Fibroblast of lung (primary cell): ENCODE data around the gene UIMC1. TPM values are rescaled to one million over a fixed set of nuclear protein-coding genes. Genes with fewer than 3 reads are reported as not detected.
A peak's percentile ranks its signal among the peaks of the same experiment; 100 is the strongest.

ENCODE experiments used
- DNase-seq, 2 donors: peaks; one replicate each; pipeline versions ENCODE4 v3.0.0 to v3.0.0-alpha.2; 2010; ENCODE audit warnings: low read depth in 2 of 2
- H2AFZ ChIP-seq: 2 replicates; pipeline ENCODE4 v1.5.1; 2012; ENCODE audit warnings: low read length, control low read depth, inconsistent platforms
- H3K27ac ChIP-seq: 2 replicates; pipeline ENCODE4 v1.5.1; 2011; ENCODE audit warnings: low read length, control low read depth; ENCODE audit not compliant: insufficient read depth
- H3K27me3 ChIP-seq: 2 replicates; pipeline ENCODE4 v1.5.1; 2011; ENCODE audit warnings: mild to moderate bottlenecking, low read length; ENCODE audit not compliant: control insufficient read depth, insufficient read depth
- H3K36me3 ChIP-seq: 2 replicates; pipeline ENCODE4 v1.5.1; 2011; ENCODE audit warnings: low read length; ENCODE audit not compliant: control insufficient read depth, insufficient read depth
- H3K4me1 ChIP-seq: 2 replicates; pipeline ENCODE4 v1.5.1; 2011; ENCODE audit warnings: low read length; ENCODE audit not compliant: control insufficient read depth, insufficient read depth; ENCODE audit errors: extremely low read depth
- H3K4me2 ChIP-seq: 2 replicates; pipeline ENCODE4 v1.5.1; 2011; ENCODE audit warnings: low read length, control low read depth; ENCODE audit not compliant: insufficient read depth; ENCODE audit errors: extremely low read depth
- H3K4me3 ChIP-seq, 4 experiments: fragments of 200-600 bp in 1 of 4; sonication (generic) in 1 of 4; replicated peaks in 1 of 4; 2 replicates each; pipeline ENCODE4 v1.5.1; 2011 to 2016; ENCODE audit warnings: low read length in 4 of 4, low read depth in 3 of 4, mild to moderate bottlenecking in 3 of 4, control low read depth in 2 of 4, inconsistent platforms in 1 of 4, mixed read lengths in 1 of 4; ENCODE audit not compliant: insufficient read depth in 1 of 4; ENCODE audit errors: control extremely low read depth in 1 of 4
- H3K79me2 ChIP-seq: 2 replicates; pipeline ENCODE4 v1.5.1; 2012; ENCODE audit warnings: mild to moderate bottlenecking, low read length, inconsistent platforms; ENCODE audit not compliant: control insufficient read depth, insufficient read depth
- H3K9ac ChIP-seq: 2 replicates; pipeline ENCODE4 v1.5.1; 2011; ENCODE audit warnings: mild to moderate bottlenecking, low read length, control low read depth; ENCODE audit not compliant: insufficient read depth
- H3K9me3 ChIP-seq: 2 replicates; pipeline ENCODE4 v1.5.1; 2012; ENCODE audit warnings: low read depth, low read length; ENCODE audit not compliant: control insufficient read depth, insufficient read depth
- H4K20me1 ChIP-seq: 2 replicates; pipeline ENCODE4 v1.5.1; 2011; ENCODE audit warnings: low read length; ENCODE audit not compliant: control insufficient read depth, insufficient read depth; ENCODE audit errors: extremely low read depth
- CTCF ChIP-seq, 2 donors: IDR thresholded peaks in 1 of 2; conservative IDR thresholded peaks in 1 of 2; 1 replicate in 1 of 2; 2 replicates in 1 of 2; pipeline ENCODE4 v1.5.1; 2011 to 2012; ENCODE audit warnings: low read length in 2 of 2, control low read depth in 1 of 2, inconsistent platforms in 1 of 2, low read depth in 1 of 2, mild to moderate bottlenecking in 1 of 2
- EZH2 ChIP-seq: IDR thresholded peaks from 2 replicates; pipeline ENCODE4 v1.5.1; 2012; ENCODE audit warnings: low read length, control low read depth, mild to moderate bottlenecking; ENCODE audit errors: missing control alignments
- polyA plus RNA-seq, 2 donors: library from polyadenylated mRNA; depleted of rRNA in 1 of 2; stranded (reverse) in 1 of 2; unstranded in 1 of 2; fragments of >200 nt; gene quantifications; 2 replicates each; pipeline ENCODE4 v1.2.1, GENCODE V29; 2011 to 2012; ENCODE audit warnings: missing spikeins in 1 of 2
- total RNA-seq: library from RNA; depleted of rRNA; stranded (reverse); fragments of >200 nt; gene quantifications from 2 replicates; pipeline ENCODE4 v1.2.1, GENCODE V29; 2014

UIMC1 gene
- total and polyA plus RNA-seq, 2 donors (not counting 1 experiment from before 2014, with no cell fraction given) = 19.4 to 36.7 TPM

GRCh38 chr5:176998828-176999227, 7.8 kb downstream of the UIMC1 start:
- peaks cover 85% of the 10 kb centered on the region for H3K79me2 ChIP-seq
- no peaks in the 10 kb centered on the region for H3K36me3 ChIP-seq
- H3K4me2 ChIP-seq = no peak overlapping the region
- H3K9me3 ChIP-seq = no peaks in the 10 kb centered on the region
- no peak overlapping the region for H3K27ac ChIP-seq
- H3K4me1 ChIP-seq = peaks cover 4% of the 10 kb centered on the region
- H3K9ac ChIP-seq = no peak overlapping the region
- no peak overlapping the region for H3K4me3 ChIP-seq
- H3K27me3 ChIP-seq = no peaks in the 10 kb centered on the region
- peaks cover 2% of the 10 kb centered on the region for H4K20me1 ChIP-seq
- H2AFZ ChIP-seq = no peak overlapping the region
- TF ChIP-seq EZH2 (no peak), CTCF (conservative IDR thresholded peaks at IDR 0.05 in 1 of 2, IDR thresholded peaks at IDR 0.05 in 1 of 2; ENCODE audit: low read depth in 1 of 2, low read length in 2 of 2) (no peak)
- DNase-seq = no peak

DNA sequence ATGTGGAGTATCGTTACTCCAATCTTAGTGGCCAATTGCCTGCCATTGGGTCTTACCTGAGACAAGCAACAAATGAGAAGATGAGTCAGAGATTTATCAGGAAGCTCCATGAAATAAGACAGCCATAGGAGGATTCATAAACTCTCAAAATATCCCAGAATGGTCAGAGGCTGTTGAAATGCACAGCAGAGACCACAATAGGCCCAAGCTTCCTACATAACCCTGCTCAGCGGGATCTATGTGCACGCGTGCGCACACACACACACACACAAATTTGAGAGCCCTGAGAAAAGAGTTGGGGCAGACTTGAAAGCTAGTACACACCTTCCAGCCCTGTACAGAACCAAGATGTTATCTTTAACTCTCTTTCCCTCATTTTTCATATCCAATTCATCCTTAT, 9.8 kb downstream of the UIMC1 start:
- H3K36me3 ChIP-seq = no peaks in the 10 kb centered on the region
- H3K9ac ChIP-seq = no peak overlapping the region
- H3K27me3 ChIP-seq = no peaks in the 10 kb centered on the region
- H3K9me3 ChIP-seq = no peaks in the 10 kb centered on the region
- H3K27ac ChIP-seq = no peak overlapping the region
- no peak for TF ChIP-seq CTCF (conservative IDR thresholded peaks at IDR 0.05 in 1 of 2, IDR thresholded peaks at IDR 0.05 in 1 of 2; ENCODE audit: low read depth in 1 of 2, low read length in 2 of 2)
- TF ChIP-seq EZH2 = no peak
- H3K4me2 ChIP-seq = no peak overlapping the region
- DNase-seq = no peak
- no peak overlapping the region for H3K4me3 ChIP-seq
- H3K79me2 ChIP-seq = peaks cover 86% of the 10 kb centered on the region
- peaks cover 2% of the 10 kb centered on the region for H4K20me1 ChIP-seq
- H3K4me1 ChIP-seq = peaks cover 4% of the 10 kb centered on the region
- H2AFZ ChIP-seq = no peak overlapping the region

DNA sequence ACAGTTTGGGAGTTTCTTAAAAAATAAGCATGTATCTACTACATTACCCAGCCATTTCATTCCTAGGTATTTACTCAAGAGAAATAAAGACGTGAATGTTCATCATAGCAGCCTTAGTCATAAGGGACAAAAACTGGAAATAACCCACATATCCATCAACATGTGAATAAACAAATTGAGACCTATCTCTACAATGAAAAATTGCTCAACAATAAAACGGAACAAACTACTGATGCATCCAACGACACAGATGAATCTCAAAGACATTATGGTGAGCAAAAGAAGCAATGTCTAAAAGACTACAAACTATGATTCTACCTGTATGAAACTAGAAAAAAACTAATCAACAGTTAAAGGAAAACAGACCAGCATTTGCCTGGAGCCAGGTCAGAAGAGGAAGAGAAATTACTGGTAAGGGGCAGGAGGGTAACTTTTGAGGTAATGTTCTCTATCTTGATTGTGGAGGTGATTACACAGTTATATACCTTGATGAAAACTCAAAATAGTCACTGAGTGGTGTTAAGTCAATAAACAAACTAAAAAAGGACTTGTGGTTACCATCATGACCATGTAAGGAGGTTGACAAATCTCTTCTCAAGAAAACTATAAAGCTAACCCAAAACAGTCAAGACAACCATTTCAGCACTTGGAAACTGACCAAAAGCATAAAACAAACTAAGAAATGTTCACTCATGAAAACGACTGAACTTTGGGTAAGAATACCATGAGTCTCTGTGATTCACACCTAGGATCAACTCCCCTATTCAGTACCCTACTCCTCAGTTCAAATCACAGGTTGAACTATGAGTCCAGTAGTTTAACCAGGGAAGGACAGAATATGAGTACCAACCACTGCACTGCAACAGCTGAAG, 10.4 kb downstream of the UIMC1 start:
- Histone ChIP-seq H4K20me1 (peaks cover 2% of the 10 kb centered on the region), H3K4me1 (peaks cover 4% of the 10 kb centered on the region), H3K9ac (no peak overlapping the region), H2AFZ (no peak overlapping the region), H3K4me3 (no peak overlapping the region), H3K27me3 (no peaks in the 10 kb centered on the region), H3K9me3 (no peaks in the 10 kb centered on the region), H3K79me2 (peaks cover 86% of the 10 kb centered on the region), H3K36me3 (no peaks in the 10 kb centered on the region), H3K4me2 (no peak overlapping the region), H3K27ac (peak overlapping the region; percentile 31)
- peak; percentile 60 to 72 for DNase-seq
- TF ChIP-seq EZH2 (no peak), CTCF (conservative IDR thresholded peaks at IDR 0.05 in 1 of 2, IDR thresholded peaks at IDR 0.05 in 1 of 2; ENCODE audit: low read depth in 1 of 2, low read length in 2 of 2) (no peak)
